GM21390 (cell line): Measurements from ENCODE around the gene ADGRE3.

Source experiments
- ATAC-seq: cut with Tn5 transposase; IDR thresholded peaks from one replicate; pipeline ENCODE4 v1.9.1; 2021; ENCODE audit not compliant: unreplicated experiment

ADGRE3 gene

GRCh38 chr19:14674764-14675163, at the start of gene ADGRE3:
Gene ADGRE3, minus strand, starts transcription at chr19:14674844. Its CDS starts 74 bp downstream, at chr19:14674770.
- ATAC-seq: no peak

DNA sequence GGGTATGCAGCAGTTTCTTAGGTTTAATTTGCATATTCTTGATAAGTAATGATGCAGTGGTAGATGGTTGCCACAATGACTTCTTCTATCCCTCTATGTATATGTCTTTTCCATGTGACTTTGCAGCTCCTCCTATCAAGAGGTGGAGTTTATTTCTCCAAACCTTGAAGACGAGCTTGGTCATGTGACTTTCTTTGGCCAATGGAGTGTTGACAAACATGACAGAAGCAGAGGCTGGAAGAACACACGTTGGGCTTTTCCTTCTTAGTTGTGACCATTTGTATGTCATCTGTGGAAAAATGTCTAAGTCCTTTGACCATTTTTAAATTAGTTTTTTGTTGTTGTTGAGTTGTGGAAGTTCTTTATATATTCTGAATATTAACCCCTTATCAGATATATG, 47.5 kb upstream of the ADGRE3 start:
- no peak for ATAC-seq

DNA sequence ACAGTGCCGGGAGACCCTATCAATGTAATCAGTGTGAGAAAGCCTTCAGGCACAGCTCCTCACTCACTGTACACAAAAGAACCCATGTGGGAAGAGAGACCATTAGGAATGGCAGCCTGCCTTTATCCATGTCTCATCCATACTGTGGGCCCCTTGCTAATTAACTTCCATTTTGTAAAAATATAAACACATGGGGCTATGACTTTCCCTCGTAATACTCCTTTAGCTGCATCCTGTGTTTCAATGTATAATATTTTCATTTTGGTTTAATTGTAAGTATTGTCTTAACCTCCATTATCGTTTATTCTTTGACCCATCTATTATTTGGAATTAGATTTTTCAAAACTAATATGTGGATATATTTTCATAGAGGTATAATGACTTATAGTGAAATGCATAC, 44.5 kb upstream of the ADGRE3 start:
- no peak for ATAC-seq

- ATAC-seq: no peak
Measured at GRCh38 chr19:14718522-14719116, 44.0 kb upstream of the ADGRE3 start.

DNA sequence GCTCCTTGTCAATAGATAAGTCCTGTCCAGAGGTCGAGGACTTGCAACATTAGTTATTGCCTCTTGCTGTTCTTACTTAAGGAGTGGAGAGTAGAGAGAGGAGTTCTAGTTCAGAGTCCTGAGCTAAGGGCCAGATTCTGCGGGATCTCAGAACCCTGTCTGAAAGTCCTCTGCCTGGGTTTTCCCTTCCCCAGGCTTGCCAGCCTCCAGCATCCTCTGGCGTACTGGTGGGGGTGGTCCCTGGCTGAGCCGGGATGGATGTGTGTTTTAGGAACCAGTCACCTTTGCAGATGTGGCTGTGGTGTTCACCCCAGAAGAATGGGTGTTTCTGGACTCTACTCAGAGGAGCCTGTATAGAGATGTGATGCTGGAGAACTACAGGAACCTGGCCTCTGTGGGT, 41.2 kb upstream of the ADGRE3 start:
- no peak for ATAC-seq

DNA sequence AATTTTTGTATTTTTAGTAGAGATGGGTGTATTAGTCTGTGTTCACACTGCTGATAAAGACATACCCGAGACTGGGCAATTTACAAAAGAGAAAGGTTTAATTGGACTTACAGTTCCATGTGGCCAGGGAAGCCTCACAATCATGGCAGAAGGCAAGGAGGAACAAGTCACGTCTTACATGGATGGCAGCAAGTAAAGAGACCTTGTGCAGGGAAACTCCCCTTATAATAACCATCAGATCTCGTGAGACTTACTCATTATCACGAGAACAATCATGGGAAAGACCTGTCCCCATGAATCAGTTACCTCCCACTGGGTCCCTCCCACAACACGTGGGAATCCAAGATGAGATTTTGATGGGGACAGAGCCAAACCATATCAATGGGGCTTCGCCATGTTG, 29.8 kb upstream of the ADGRE3 start:
- ATAC-seq: no peak

GRCh38 chr19:14703833-14704232, 29.2 kb upstream of the ADGRE3 start:
- no peak for ATAC-seq

- ATAC-seq: no peak
Measured at GRCh38 chr19:14700711-14701375, 26.2 kb upstream of the ADGRE3 start.

GRCh38 chr19:14699641-14700040, 25.0 kb upstream of the ADGRE3 start:
- no peak for ATAC-seq

DNA sequence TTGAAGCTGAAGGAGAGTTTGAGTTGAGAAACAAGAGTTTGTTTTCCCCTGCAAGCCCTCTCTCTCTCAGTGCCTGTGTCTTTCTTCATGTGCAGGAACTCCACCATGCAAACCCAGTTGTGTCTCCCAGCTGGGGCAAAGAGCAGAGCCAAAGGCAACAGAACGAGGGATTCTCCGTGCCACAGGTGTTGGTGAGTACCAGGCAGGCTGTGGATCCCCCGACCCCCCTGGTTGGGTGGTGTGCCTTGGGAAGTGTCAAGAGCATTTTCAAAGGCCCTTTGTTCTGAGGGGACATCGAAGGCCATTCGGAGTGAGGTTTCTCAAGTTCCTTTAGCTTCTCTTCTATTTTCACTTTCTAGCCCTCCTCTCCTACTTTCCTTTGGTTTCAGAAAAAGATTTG, 20.8 kb upstream of the ADGRE3 start:
- ATAC-seq: no peak

- ATAC-seq: no peak
Measured at GRCh38 chr19:14694641-14695266, 20.1 kb upstream of the ADGRE3 start.

DNA sequence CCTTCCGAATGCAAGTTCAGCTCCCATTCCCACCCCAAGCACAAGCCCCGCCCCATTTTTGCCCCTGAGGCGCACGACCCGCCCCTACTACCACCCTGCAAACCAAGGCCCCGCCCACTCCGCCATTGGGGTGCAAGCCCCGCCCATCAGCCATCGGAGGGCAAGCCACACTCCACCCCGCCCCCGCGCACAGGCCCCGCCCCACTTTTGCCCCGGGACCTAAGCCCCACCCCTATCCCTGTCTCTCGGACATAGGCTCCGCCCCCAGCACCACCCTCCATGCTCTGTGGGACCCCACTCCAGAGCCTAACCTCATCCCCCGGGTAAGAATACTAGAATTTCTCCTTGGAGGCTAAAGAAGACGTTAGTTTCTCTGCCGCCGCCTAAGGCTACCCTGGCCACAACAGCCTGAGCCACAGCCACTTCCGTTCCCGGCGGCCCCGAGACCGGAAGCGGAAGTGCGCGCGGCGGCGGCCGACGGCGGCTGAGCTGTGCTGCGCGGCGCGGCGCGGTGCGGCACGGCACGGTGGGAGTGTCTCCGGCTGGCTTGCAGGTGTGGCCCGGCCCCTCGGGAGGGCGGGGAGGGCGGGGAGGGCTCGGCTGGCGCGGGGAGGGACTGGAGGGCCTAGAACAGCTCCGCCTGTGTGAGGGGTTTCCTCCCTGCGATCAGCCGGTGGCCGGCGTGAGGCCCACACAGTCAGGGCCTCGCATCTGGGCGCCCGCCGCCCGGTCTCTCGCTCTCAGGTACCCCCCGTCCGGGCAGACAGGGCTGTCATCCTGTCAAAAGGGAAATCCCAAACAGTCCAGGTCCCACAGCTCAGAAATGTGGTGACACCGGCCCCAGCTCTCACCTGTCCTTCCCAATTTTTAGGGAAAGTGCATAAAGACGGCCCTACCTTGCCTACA, 15.2 kb upstream of the ADGRE3 start, which contains the start of gene ZNF333:
TSS of gene ZNF333 (plus strand) at position 451 of the 906 bp plus-strand sequence. CDS start 3,444 bp downstream, outside the sequence.
- peak; percentile 91 for ATAC-seq

DNA sequence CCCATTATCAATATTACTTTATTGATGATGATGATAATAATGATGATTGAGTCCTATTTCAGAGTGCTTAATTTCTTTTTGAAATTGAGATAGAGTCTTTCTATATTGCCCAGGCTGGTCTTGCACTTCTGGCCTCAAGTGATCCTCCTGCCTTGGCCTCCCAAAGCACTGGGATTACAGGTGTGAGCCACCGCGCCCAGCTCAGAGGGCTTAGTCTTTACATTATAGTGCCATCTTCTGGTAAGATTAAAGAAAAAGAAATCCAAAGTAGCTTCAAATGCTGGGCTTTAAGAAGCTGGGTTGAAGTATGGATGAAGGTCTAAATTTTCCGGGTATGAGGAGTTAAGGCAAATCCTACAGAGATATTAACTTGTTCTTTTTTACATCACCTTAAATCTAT, 11.8 kb upstream of the ADGRE3 start:
- ATAC-seq: no peak

- ATAC-seq: no peak
Measured at GRCh38 chr19:14683439-14683838, 8.8 kb upstream of the ADGRE3 start.

DNA sequence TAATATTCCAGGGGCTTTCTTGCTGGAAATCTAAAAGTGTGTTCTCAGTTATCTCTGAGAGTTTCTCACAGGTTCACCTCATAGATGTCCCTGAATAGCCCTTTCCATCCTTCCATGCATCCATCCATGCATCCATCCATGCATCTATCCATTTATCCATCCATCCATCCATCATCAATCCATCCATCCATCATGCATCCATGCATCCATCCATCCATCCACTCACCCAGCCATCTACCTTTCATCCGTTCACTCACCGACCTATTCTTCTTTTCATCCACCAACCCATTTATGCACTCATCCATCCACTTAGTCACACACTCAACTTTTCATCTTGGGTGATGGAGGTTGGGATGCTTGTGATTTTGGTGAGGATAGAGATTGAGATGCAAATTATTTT, 7.4 kb upstream of the ADGRE3 start:
- no peak for ATAC-seq

DNA sequence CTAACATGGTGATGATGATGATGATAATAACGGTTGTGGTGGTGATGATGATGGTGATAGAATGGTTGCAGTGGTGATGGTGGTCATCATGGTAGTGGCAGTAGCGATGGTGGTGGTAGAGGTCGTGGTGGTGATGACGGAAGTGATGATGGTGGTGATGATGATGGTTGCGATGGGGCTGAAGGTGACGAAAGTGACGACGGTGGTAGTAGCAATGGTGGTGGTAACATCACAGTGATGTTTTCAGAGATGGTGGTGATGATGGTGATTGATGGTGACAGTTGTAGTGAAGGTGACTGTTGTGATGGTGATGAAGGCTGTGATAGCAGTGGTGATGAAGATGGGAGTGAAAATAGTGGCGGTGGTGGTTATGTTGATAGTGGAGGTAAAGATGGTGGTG, 3.6 kb upstream of the ADGRE3 start:
- ATAC-seq: no peak

- no peak for ATAC-seq
Measured at GRCh38 chr19:14677464-14677863, 2.8 kb upstream of the ADGRE3 start.

DNA sequence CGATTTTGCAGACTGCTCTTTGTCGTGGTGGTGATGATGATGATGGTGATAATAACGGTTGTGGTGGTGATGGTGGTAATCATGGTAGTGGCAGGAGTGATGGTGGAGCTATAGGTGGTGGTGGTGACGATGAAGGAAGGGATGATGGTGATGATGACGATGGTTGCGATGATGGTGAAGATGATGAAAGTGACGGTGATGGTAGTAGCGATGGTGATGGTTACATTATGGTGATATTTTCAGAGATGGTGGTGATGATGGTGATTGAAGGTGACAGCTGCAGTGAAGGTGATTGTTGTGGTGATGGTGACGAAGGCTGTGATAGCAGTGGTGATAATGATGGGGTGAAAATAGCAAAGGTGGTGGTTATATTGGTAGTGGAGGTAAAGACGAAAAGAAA, 2.1 kb upstream of the ADGRE3 start:
- ATAC-seq: no peak

DNA sequence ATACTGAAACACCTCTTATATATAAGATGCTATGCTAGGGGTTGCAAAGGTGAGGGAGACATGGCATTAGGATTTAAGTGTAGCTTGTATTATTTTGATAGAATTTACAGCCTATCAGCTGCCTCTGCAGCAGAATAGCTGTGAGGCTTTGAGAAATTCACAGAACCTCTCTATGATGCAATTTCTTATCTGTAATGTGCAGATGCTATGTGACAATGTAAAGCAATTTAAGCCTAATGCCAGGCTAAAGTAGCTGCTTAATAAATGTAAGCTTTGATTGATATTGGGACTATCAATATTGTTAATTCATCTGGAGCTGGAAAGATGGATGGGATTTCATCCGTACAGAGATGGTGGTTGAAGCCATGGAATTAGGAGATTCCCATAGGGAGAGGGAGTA, 1.6 kb downstream of the ADGRE3 start:
- ATAC-seq: no peak

DNA sequence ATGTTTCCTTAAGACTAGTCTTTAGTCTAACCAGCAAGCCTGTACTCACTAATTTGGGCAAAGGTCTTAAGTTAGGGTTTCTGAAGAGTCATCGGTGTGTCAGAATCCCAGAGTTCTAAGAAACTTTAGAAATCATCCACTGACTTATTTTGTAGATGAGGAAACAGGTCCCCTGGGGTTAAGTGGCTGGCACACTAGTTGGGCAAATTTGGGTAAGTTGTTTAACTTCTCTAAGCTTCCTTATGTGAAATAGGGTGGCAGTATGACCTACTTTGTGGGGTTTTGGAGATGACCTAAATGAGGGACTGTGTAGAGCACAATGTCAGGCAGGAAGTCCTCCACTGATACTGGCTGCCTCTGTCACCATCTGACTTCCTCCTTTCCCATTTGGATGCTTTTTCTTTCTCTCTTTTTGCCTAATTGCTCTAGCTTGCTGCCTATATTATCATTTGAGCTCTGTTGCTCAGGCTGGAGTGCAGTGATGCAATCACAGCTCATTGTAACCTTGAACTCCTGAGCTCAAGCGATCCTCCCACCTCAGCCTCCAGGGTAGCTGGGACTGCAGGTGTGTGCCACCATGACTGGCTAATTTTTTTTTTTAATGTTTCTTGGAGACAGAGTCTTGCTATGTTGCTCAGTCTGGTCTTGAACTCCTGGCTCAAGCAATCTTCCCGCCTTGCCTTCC, 2.3 kb downstream of the ADGRE3 start:
- ATAC-seq: no peak

DNA sequence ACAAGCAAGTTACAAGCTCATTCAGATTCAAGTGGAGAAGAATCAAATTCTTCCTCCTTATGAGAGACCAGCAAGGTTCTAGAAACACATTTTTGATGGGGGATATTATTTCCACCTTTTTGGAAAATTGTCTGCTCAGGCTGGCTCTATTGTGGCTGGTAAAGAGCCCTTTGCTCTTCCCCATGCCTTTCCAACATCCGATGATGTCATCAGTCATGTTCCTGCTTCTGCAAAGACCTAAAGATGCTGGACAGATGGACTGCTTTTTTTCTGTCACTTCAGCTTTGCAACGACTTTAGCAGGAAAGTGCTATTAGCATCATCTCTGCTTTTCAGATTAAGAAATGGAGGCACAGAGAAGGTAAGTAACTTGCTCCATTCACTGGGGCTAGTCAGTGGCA, 4.2 kb downstream of the ADGRE3 start:
- no peak for ATAC-seq
